GM19395 (cell line): ENCODE results near the gene TTC17.
"Not testable (repeated sequence)": the region's sequence is repeated elsewhere in the genome, so short reads cannot be mapped to it uniquely, and the experiment has no call there.

Experiments used
- ATAC-seq: cut with Tn5 transposase; IDR thresholded peaks from one replicate; pipeline ENCODE4 v1.9.1; 2021; ENCODE audit warnings: mild to moderate bottlenecking, moderate library complexity; ENCODE audit not compliant: unreplicated experiment

TTC17 gene, protein sequence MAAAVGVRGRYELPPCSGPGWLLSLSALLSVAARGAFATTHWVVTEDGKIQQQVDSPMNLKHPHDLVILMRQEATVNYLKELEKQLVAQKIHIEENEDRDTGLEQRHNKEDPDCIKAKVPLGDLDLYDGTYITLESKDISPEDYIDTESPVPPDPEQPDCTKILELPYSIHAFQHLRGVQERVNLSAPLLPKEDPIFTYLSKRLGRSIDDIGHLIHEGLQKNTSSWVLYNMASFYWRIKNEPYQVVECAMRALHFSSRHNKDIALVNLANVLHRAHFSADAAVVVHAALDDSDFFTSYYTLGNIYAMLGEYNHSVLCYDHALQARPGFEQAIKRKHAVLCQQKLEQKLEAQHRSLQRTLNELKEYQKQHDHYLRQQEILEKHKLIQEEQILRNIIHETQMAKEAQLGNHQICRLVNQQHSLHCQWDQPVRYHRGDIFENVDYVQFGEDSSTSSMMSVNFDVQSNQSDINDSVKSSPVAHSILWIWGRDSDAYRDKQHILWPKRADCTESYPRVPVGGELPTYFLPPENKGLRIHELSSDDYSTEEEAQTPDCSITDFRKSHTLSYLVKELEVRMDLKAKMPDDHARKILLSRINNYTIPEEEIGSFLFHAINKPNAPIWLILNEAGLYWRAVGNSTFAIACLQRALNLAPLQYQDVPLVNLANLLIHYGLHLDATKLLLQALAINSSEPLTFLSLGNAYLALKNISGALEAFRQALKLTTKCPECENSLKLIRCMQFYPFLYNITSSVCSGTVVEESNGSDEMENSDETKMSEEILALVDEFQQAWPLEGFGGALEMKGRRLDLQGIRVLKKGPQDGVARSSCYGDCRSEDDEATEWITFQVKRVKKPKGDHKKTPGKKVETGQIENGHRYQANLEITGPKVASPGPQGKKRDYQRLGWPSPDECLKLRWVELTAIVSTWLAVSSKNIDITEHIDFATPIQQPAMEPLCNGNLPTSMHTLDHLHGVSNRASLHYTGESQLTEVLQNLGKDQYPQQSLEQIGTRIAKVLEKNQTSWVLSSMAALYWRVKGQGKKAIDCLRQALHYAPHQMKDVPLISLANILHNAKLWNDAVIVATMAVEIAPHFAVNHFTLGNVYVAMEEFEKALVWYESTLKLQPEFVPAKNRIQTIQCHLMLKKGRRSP

DNA sequence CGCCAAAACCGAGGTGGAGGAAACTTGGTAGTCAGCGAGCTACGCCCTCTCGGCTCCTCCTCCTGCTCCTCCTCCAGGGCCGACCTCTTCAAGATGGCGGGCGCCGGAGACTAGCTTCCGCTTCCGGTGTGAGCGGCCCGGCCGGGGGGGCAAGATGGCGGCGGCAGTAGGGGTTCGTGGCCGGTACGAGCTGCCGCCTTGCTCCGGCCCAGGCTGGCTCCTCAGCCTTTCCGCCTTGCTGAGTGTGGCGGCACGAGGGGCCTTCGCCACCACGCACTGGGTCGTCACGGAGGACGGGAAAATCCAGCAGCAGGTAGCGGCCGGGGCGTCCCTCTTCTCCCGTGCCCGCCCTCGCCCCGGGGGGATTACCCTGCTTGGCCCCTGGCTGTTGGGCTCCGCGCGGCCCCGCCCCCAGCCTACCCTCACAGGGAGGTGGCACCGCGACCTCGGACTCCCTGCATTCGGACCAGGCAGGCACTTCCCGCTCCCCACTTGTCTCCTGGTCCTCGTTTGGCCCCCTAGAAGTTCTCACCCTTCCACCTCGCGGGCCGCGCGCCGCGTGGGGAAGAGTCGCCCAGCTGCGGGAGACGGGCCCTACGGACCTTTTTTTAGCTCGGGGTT is at the start of gene TTC17:
Gene TTC17, plus strand, starts transcription at position 120 of the 621 bp plus-strand sequence. Its CDS starts 35 bp downstream, at position 155.
- peak; percentile 93 for ATAC-seq

GRCh38 chr11:43311791-43312607 is 46.7 kb upstream of the TTC17 start, which contains the start of gene API5:
TSS of gene API5 (plus strand) at chr11:43311996. CDS start at chr11:43312128, 132 bp downstream.
- peak; percentile 97 for ATAC-seq

DNA sequence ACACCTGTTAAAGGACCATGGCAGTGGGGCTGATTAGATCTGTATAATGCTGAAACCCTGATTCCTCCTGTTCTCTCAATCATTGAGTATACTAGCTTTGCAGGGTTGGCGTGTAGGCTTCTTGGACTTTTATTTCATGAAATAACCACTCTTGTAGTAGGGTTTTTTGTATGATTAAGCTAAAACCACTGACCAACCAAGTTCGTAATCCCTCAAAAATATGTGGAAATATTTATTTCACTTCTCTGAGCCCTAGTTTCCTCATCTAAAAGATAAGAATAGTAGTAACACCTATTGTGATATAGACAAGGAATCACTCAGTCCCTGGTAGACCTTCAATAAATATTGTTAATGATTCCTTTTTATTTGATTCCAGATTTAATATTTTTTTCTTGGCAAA is 42.8 kb upstream of the TTC17 start:
- no peak for ATAC-seq

DNA sequence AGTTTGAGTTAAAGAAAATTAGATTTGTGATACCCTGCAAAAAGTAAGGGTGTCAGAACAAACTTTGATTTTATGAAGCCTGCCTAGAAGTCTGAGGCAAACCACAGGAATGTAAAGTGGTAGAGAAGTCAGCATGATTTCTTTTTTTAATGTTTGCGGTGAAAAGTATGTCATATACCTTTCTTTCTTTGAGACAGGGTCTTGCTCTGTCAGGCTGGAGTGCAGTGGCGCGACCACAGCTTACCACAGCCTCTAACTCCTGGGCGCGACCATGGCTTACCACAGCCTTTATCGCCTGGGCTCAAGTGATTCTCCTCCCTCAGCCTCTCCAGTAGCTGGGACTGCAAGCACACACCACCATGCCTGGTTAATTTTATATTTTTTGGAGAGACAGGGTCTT is 42.3 kb upstream of the TTC17 start:
- ATAC-seq: no peak

DNA sequence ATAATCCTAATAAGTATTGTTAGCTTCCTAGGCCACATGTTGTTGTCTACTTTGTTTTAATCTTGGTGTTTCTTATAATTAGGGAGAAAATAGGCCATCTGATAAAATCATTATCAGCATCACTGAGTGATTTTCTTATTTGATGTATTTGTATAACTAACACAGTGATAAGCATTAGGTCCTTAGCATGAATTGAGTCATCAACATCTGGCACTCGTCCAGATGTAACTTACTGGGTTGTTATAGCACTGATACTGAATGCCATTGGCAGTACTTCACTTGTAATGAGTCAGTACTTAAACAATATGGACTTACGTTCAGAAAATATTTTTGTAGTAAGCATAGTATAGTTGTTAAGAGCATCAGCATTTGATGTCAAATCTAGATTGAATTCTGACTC is 30.7 kb upstream of the TTC17 start:
- ATAC-seq: no peak

DNA sequence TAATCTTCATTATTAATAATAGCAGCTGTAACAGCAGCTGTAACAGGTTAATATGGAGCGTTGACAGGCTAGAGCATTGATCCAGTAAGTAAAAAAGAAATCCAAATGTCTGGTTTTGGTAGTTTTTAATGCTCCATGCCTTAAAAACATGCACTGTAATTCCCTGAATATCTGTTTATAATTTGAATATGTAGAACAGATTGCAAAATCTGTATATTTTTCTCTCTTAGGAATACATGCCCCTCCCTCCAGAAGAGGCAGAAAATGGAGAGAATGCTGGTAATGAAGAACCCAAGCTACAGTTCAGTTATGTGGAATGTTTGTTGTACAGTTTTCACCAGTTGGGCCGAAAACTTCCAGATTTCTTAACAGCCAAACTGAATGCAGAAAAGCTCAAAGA is 30.2 kb upstream of the TTC17 start:
- no peak for ATAC-seq

GRCh38 chr11:43341159-43341558 is 17.6 kb upstream of the TTC17 start:
- ATAC-seq: no peak

- ATAC-seq: not testable (repeated sequence)
These were observed 7.3 kb upstream of the TTC17 start for GRCh38 chr11:43351426-43351825.

GRCh38 chr11:43354311-43354710 is 4.4 kb upstream of the TTC17 start:
- ATAC-seq: no peak

GRCh38 chr11:43356336-43356735 is 2.4 kb upstream of the TTC17 start:
- no peak for ATAC-seq

- peak; percentile 11 for ATAC-seq
These were observed 380 bp upstream of the TTC17 start for GRCh38 chr11:43358279-43358800.

- ATAC-seq: peak; percentile 63
These were observed 700 bp downstream of the TTC17 start for GRCh38 chr11:43359422-43359818.

DNA sequence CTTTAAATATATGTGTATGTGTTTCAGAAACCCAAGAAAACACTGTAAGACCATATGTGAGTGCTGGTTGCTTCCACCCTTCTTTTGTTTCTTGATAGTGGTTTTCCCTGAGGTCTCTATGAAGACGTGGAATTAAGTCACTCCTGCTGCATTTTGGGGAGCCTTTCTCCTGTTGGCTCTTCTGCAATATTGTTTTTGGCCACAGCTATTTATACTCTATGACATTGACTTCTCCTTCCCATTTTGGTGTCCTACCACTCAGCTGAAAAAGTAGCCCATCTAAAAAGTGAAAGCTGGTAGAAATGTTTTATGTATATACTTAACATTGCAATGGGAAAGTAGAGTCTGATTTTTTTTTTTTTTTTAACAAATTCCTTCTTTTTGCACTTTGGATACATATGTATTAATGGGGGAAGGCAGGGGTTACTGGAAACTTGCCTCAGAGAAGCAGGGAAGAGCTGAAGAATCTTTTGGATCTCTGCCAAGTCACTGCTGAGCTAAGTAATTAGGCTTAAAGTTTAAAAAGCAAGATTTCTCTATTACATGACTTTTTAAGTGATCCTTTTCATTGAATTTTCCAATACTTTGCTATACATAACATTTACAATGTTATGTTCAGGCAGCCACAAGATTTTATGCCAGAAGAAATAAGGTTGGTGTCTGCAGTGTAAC is 1.8 kb downstream of the TTC17 start:
- no peak for ATAC-seq

- ATAC-seq: peak; percentile 16
These were observed 8.0 kb downstream of the TTC17 start for GRCh38 chr11:43366677-43367076.

- peak; percentile 60 for ATAC-seq
These were observed 8.9 kb downstream of the TTC17 start for GRCh38 chr11:43367382-43368178.

GRCh38 chr11:43376065-43376464 is 17.3 kb downstream of the TTC17 start:
- no peak for ATAC-seq

- no peak for ATAC-seq
These were observed 17.9 kb downstream of the TTC17 start for GRCh38 chr11:43376594-43376993.

GRCh38 chr11:43377389-43377788 is 18.7 kb downstream of the TTC17 start:
- no peak for ATAC-seq
